Measurements from ENCODE around the gene CACNA1G. TPM values are rescaled to one million over a fixed set of nuclear protein-coding genes. Genes with fewer than 3 reads are reported as not detected.

The CACNA1G gene
- total RNA-seq, 1 donor from 2014 or later: 0.07 TPM

- Mint-ChIP-seq H3K4me1 (no peaks in the 10 kb centered on the region), H3K36me3 (ENCODE audit: low read depth) (no peaks in the 10 kb centered on the region), H3K9me3 (no peaks in the 10 kb centered on the region), H3K27me3 (peaks cover 25% of the 10 kb centered on the region), H3K4me3 (no peak overlapping the region), H3K27ac (no peak overlapping the region)
- DNase-seq: no peak
- intact Hi-C loops (cut with micrococcal nuclease): no loop called here
- TF ChIP-seq, protein P1, sequence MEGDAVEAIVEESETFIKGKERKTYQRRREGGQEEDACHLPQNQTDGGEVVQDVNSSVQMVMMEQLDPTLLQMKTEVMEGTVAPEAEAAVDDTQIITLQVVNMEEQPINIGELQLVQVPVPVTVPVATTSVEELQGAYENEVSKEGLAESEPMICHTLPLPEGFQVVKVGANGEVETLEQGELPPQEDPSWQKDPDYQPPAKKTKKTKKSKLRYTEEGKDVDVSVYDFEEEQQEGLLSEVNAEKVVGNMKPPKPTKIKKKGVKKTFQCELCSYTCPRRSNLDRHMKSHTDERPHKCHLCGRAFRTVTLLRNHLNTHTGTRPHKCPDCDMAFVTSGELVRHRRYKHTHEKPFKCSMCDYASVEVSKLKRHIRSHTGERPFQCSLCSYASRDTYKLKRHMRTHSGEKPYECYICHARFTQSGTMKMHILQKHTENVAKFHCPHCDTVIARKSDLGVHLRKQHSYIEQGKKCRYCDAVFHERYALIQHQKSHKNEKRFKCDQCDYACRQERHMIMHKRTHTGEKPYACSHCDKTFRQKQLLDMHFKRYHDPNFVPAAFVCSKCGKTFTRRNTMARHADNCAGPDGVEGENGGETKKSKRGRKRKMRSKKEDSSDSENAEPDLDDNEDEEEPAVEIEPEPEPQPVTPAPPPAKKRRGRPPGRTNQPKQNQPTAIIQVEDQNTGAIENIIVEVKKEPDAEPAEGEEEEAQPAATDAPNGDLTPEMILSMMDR (IDR thresholded peaks at IDR 0.05): no peak
- ChIA-PET POLR2A (no interaction called here), CTCF (no interaction called here)
- ATAC-seq (ENCODE audit: low read depth): no peak
Observed at GRCh38 chr17:50642722-50643656, 82.5 kb downstream of the CACNA1G start.

DNA sequence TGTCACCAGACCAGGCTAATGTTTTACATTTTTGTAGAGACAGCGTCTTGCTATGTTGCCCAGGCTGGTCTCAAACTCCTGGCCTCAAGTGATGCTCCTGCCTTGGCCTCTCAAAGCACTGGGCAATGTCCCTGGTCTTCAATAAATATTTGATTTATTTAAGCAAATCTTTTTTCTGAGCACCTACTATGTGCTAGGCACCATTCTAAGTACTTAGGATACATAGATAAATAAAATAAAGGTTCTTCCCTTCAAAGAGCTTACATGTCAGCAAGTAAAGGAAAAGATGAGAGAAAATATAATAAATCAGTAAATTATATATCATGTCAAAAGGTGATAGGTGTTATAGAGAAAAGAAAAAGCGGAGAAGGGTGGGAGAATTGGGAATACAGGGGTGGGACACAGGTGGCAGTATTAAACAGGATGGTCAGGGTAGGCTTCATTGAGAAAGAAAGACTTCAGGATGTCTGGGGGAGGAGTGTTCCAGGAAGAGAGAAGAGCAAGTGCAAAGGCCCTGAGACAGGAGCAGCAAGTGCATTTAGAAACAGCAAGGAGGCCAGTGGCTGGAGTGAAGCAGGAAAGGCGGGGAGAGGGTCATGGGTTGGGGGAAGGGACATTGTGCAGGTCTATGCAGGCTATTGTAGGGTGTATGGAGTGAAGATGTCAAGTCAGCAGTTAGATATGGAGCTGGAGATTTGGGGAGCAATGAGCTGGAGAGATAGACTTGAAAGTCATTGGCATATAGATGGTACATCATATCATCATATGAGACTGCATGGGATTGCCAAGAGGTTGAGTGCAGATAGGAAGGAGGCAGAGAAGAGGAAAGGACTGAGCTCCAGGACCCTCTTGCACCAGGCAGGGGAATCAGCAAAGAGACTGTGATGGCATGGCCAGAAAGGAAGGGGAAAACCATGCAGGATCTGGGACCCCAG lies 85.5 kb downstream of the CACNA1G start:
- DNase-seq (no peak), ATAC-seq (ENCODE audit: low read depth) (no peak)
- POLR2A ChIA-PET: no interaction called here
- no peak overlapping the region for H3K4me3 Mint-ChIP-seq
- TF ChIP-seq, protein P1 (IDR thresholded peaks at IDR 0.05): no peak
- H3K27me3 Mint-ChIP-seq: peaks cover 17% of the 10 kb centered on the region
- no peaks in the 10 kb centered on the region for H3K4me1 Mint-ChIP-seq
- no peaks in the 10 kb centered on the region for H3K36me3 Mint-ChIP-seq (ENCODE audit: low read depth)
- peaks cover 2% of the 10 kb centered on the region for H3K9me3 Mint-ChIP-seq
- CTCF ChIA-PET: interaction anchor here (0.6 kb wide), 1 partner anchor 1606 kb away, joined by 5 read pairs; no protein-coding TSS in a partner anchor
- no peak overlapping the region for H3K27ac Mint-ChIP-seq
- intact Hi-C loops (cut with micrococcal nuclease): no loop called here

GRCh38 chr17:50647187-50647586 lies 86.7 kb downstream of the CACNA1G start:
- no peaks in the 10 kb centered on the region for H3K36me3 Mint-ChIP-seq (ENCODE audit: low read depth)
- no peak overlapping the region for H3K27ac Mint-ChIP-seq
- TF ChIP-seq, protein P1 (IDR thresholded peaks at IDR 0.05): no peak
- no peaks in the 10 kb centered on the region for H3K4me1 Mint-ChIP-seq
- no peak overlapping the region for H3K4me3 Mint-ChIP-seq
- DNase-seq (no peak), ATAC-seq (ENCODE audit: low read depth) (no peak)
- CTCF ChIA-PET: no interaction called here
- POLR2A ChIA-PET: no interaction called here
- intact Hi-C loops (cut with micrococcal nuclease): no loop called here
- peaks cover 2% of the 10 kb centered on the region for H3K9me3 Mint-ChIP-seq
- peaks cover 17% of the 10 kb centered on the region for H3K27me3 Mint-ChIP-seq

GRCh38 chr17:50649042-50649908 lies 88.8 kb downstream of the CACNA1G start:
- DNase-seq (no peak), ATAC-seq (ENCODE audit: low read depth) (no peak)
- CTCF ChIA-PET: no interaction called here
- Mint-ChIP-seq H3K4me3 (no peak overlapping the region), H3K36me3 (ENCODE audit: low read depth) (no peaks in the 10 kb centered on the region), H3K9me3 (peaks cover 2% of the 10 kb centered on the region), H3K27ac (no peak overlapping the region), H3K27me3 (peaks cover 10% of the 10 kb centered on the region), H3K4me1 (no peaks in the 10 kb centered on the region)
- intact Hi-C loops (cut with micrococcal nuclease): no loop called here
- POLR2A ChIA-PET: interaction anchor here (0.7 kb wide), 1 partner anchor 53 kb away, joined by 8 read pairs; no protein-coding TSS in a partner anchor
- TF ChIP-seq, protein P1 (IDR thresholded peaks at IDR 0.05): no peak

Data from activated B cell treated with CpG ODN at 0.5 μM for 24 hours (primary cell).